T follicular helper cell (primary cell): ENCODE measurements around the gene RPS6KA4.

Source experiments
- DNase-seq: peaks from one replicate; pipeline ENCODE4 v3.0.0-alpha.2; 2020; ENCODE audit warnings: low read depth

The RPS6KA4 gene

GRCh38 chr11:64367931-64368672 lies 9.1 kb downstream of the RPS6KA4 start:
- no peak for DNase-seq

GRCh38 chr11:64368673-64369074 lies 9.7 kb downstream of the RPS6KA4 start:
- DNase-seq: no peak

- DNase-seq: no peak
These were observed 10.8 kb downstream of the RPS6KA4 start for GRCh38 chr11:64369440-64370421.

GRCh38 chr11:64371201-64371600 lies 12.2 kb downstream of the RPS6KA4 start:
- DNase-seq: no peak

- DNase-seq: no peak
These were observed 13.1 kb downstream of the RPS6KA4 start for GRCh38 chr11:64372021-64372420.

- DNase-seq: no peak
These were observed 14.0 kb downstream of the RPS6KA4 start for GRCh38 chr11:64372802-64373597.

GRCh38 chr11:64373598-64373974 lies 14.6 kb downstream of the RPS6KA4 start:
- no peak for DNase-seq

GRCh38 chr11:64376071-64376470 lies 17.1 kb downstream of the RPS6KA4 start:
- DNase-seq: no peak

GRCh38 chr11:64378335-64378880 lies 19.4 kb downstream of the RPS6KA4 start:
- no peak for DNase-seq

GRCh38 chr11:64379160-64379559 lies 20.2 kb downstream of the RPS6KA4 start:
- no peak for DNase-seq

- no peak for DNase-seq
These were observed 21.1 kb downstream of the RPS6KA4 start for GRCh38 chr11:64379817-64380709.

- DNase-seq: no peak
These were observed 22.4 kb downstream of the RPS6KA4 start for GRCh38 chr11:64381350-64381749.

- DNase-seq: no peak
These were observed 23.1 kb downstream of the RPS6KA4 start for GRCh38 chr11:64382047-64382446.

GRCh38 chr11:64382586-64382985 lies 23.6 kb downstream of the RPS6KA4 start:
- no peak for DNase-seq

- DNase-seq: no peak
These were observed 24.6 kb downstream of the RPS6KA4 start for GRCh38 chr11:64383580-64383979.

GRCh38 chr11:64384028-64384737 lies 25.2 kb downstream of the RPS6KA4 start:
- DNase-seq: no peak

GRCh38 chr11:64384981-64385944 lies 26.3 kb downstream of the RPS6KA4 start:
- DNase-seq: no peak

- DNase-seq: no peak
These were observed 27.2 kb downstream of the RPS6KA4 start for GRCh38 chr11:64385945-64386704.
